Posterior cingulate gyrus (tissue), 11 donors: ENCODE measurements around the gene ZNF132.
A peak's percentile ranks its signal among the peaks of the same experiment; 100 is the strongest.
"Not testable (repeated sequence)": the region's sequence is repeated elsewhere in the genome, so short reads cannot be mapped to it uniquely, and the experiment has no call there.

Experiments
- DNase-seq, 10 donors: peaks; one replicate each; pipeline versions ENCODE4 v3.0.0 to v3.0.0-alpha.2; 2020 to 2021; ENCODE audit warnings: mixed read lengths in 3 of 10
- intact Hi-C: fragments of 100-400 bp; cut with DNase I; formaldehyde crosslinking; loops from one replicate; pipeline ENCODE4 v1.15.1; 2023

ZNF132 gene

DNA sequence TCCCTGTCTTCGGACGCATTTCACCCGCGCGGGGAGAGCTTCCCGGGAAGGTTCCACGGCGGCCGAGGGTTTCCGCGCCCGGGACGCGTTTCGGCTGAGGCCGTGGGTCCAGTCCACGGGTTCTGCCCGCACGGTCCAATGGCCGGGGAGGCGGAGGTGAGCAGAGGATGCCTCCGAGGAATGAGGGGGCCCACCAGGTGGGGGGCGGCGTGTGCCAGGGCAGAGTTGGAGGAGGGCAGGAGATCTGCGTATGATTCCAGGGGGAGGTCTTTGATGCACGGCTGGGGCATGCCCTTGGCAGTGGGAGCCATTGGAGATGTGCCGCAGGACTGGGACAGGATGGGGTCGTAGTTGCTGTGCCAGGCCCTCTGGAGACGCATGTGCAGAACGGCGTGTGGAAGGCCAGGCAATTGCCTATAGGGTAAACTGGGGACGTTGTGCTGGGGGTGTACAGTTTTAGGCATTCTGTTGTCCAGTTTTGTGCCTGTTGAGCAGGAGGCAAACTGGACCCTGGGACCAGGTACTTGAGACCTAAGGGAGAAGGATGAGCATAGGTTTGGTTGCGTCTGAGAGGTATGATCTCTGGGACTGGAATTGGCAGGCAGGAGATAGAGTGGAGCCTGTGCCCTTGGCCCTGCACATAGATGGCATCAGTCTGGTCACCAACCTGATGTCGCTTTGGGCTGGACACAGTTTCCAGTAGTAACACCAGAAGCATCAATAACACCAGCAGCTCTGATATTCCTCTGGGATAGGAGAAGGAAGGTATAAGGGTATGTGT lies 30.8 kb downstream of the ZNF132 start:
- intact Hi-C loops: loop anchor here (2.0 to 5.0 kb wide), 2 partner anchors 33 to 58 kb away; partner anchors contain the start of genes ZNF132 and ZNF324
- peak in 4 of 10 donors; percentile 33 to 89 (median 58) for DNase-seq

DNA sequence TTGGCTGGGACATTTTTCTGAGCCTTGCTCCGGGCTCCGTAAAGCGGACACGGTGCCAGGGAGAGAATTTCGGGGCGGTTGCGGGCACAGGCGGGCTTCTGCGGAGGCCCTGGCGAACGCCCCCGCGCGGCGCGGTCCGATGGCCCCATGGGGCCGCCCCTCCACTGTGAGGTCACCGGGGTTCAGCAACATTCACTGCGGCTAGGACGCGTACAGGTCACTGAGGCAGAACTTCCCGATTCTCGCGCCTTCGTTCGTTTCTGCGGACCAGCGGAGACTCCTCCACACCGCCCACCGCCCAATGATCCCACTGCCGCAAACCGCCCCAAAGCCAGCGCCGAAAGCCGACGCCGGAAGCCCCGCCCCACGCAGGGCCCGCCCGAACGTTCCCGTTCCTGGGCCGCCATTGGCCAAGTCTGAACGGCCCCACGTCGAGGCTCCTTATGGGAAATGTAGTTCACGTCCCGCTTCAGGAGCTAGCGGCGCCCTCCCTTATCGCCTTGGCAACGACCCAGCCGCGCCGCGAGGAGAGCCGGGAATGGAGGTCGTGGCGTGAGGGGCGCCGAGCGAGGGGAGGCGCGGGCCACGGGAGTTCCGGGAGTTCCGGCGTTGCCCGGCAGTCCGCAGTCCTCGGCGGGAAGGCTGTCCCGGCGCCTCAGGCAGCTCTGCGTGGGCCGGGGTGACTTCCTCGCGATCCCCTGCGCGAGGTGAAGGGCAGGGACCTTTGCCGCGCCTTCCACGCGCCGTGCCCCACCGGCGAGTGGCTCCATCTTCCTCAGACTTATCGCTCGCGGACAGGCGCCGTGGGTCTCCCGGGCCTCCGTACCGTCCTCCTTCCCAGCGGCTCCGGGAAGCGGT lies 31.6 kb downstream of the ZNF132 start, which contains the start of gene ZNF584:
ZNF584 (plus strand) TSS at position 498 of the 858 bp plus-strand sequence. CDS start 499 bp downstream, outside the sequence.
- intact Hi-C loops: loop anchor here (2.0 to 5.0 kb wide), 2 partner anchors 34 to 58 kb away; partner anchors contain the start of genes ZNF132 and ZNF324
- DNase-seq: peak; percentile 94 to 100 (median 97)

DNA sequence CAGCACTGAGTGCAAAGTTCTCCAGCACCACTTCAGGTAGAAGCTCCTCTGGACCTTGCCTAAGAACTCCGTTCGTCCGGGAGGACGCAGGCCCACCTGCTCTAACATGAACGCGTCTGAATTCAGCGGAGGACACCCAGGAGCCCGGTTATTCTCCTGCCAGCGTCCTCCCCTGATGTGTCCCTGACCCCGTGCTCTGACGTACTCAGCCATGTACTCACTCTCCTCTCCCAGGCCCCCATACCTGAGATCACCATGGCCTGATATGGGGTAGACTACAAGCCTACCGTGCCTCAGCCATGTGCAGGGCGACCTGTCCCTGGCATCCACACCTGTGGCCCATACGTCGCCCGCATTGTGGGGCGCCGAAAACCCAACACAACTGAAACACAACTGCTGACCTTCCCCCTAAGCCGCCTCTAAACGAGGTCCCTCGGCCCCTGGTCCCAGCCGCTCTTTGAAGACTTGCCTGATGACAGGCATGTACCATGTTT lies 32.2 kb downstream of the ZNF132 start:
- DNase-seq: peak in 1 of 10 donors; percentile 7
- intact Hi-C loops: loop anchor here (2.0 to 5.0 kb wide), 2 partner anchors 35 to 59 kb away; partner anchors contain the start of genes ZNF132 and ZNF324

DNA sequence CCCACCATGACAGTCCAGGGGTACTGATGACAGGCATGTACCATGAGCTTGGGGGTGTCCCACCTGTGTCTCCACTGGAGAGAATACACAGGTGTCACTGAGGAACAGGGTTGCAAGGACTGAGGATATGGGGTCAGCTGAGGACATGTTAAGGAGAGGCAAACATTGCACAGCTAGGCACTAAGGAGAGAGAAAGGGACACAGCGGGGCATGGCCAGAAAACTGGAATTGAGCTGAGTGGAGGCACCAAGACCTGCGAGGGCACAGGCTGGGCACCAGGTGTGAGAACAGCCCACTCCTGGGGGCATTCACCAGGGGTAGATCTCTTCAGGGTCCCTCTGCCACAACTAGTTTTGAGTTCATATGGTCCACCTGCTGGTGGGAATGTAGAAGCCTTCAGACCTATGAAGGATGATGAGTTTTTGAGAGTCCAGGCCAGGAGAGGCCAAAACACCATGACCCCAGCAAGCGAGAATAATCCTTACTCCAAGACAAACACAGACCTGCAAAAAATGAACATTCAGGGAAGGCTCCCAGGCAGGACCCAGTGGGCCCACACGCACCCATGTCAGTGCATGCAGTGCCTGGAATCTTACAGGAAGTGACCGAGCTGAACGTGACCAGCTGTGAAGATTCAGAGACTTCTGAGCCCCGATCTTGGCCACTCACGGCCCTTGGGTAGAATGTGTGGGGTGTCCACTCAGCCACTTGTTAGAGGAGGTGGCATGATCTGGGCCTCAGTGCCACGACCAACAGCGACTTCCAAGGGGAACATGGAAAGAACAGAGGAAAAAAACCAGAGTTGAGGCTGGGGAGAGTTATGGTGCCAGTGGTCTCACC lies 32.9 kb downstream of the ZNF132 start:
- intact Hi-C loops: loop anchor here (5.0 kb wide), 1 partner anchor 35 kb away; the partner anchor contains the start of gene ZNF132
- peak in 1 of 10 donors; percentile 41 for DNase-seq

DNA sequence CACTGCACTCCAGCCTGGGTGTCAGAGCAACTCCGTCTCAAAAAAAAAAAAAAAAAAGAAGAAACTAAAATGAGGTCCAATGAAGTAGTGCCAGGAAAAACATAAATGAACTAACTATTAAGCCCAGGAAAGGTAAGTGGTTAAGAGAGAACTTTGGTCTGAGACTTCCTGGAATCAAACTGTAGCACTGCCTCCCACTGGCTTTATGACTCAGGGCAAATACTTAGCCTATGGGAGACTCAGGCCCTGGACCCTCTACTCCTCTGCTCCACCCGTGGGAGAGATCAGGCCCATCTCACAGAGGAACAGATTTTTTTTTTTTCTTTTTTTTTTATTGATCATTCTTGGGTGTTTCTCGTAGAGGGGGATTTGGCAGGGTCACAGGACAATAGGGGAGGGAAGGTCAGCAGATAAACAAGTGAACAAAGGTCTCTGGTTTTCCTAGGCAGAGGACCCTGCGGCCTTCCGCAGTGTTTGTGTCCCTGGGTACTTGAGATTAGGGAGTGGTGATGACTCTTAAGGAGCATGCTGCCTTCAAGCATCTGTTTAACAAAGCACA lies 36.0 kb downstream of the ZNF132 start:
- DNase-seq, intact Hi-C loops: not testable (repeated sequence)

DNA sequence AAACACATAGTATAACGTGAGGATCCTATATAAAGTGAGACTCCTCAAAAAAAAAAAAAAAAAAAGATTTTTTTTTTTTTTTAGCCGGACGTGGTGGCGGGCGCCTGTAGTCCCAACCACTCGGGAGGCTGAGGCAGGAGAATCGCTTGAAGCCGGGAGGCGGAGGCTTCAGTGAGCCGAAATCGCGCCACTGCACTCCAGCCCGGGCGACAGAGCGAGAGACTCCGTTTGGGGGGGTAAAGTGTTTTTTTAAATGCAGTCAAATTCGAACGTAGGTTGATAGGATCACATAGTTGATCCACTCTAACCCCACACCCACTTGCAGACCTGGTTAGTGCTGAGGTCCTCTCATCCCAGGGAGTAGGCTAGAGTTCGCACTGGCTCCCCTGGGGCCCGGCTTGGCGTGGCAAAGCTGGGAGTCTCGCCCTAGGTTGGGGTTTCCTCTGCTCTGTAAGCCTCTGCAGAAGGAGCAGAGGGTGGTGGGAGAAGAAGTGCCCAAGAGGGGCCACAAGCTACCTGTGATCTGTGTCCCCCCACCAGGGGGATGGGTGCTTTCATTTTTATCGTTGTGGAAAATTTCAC lies 38.0 kb downstream of the ZNF132 start:
- intact Hi-C loops: no loop called here
- peak in 2 of 10 donors; percentile 44 to 81 for DNase-seq

DNA sequence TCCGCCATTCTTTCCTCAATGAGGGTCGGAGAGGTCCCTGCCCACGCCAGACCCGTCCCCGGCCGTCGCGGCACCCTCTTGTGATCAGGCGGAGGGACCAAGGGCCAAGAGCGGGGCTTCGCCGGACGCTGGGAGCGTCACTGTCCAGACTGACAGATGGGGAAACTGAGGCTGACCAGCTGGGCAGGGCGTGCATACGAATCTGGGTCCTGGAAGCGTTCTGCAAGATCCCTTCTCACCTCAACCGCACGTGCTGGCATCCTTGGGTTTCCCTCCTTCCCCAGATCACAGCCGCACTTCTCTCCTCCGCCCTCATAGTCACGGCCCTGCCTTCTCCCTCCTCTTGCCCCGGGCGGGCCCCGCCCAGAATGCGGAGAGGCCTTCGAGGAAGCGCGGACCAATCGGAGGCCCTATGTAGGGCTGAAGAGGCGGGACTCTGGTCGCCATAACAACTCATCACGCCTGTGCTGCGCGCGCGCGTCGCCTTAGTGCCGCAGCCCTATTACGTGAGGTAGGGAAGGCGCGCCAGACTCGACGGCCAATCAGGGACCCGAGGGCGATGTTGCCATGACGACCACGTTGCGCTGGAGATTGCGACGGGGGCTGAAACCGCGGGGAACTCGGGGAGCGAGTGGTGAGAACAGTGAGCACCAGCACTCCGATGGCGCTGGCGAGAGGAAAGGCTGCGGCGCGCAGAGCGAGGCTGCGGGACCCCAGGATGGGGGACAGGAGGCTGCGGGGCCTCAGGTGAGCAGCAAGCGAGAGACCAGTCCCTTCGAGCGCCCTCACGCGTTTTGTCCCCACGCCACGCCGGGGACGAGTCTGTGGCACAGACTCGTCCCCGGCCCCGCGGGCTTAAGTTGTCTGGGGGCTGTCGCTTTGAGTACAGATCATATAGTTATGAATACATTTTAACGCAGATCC lies 38.8 kb downstream of the ZNF132 start:
- intact Hi-C loops: no loop called here
- peak; percentile 99 to 100 (median 100) for DNase-seq

DNA sequence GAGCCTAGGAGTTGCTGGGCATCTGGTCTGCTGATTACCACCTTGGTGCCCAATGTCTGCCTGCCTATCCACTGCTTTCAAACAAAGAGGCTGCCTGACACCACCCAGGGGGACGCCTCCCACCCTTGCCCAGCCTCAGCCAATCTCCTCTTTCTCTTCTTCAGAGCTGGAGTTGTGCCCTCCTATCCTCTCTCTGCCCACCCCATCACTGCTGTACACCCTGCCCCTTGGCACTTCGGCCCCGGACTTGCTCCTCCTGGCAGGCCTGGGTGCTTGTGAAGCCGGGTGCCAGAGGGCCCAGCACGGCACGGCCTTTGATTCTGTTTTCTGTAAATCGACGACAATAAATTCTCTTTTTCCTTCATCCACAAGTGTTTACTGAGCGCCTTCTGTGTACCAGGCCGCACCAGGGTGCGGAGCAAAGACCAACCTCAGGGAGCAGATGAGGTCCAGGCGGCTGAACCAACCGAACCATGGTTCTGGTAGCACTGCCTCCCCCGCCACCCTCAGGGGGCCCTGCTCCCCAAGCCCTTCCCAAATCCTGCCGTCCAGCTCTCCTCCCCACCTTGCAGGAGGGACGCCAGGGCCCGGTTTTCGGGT lies 39.5 kb downstream of the ZNF132 start:
- intact Hi-C loops: no loop called here
- DNase-seq: peak; percentile 25 to 94 (median 54)

DNA sequence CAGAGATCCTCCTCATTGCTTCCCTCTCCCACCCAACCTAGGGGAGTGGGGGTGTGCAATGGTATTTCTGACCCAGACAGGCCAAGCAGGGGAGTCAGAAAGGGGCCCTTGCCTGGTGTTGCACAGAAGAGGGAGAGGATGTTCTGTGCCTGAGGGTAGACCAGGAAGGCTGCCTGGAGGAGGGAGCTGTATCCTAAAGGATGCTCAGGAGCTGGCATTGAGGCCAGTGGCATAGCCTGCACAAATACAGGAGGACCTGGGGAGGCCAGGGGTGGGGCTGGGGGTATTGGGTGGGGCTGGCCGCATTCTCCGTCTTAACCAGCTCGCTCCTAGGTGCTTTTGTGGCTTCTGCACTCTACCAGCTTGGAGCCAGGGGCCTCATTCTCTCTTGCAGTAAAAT lies 40.0 kb downstream of the ZNF132 start:
- intact Hi-C loops: no loop called here

DNA sequence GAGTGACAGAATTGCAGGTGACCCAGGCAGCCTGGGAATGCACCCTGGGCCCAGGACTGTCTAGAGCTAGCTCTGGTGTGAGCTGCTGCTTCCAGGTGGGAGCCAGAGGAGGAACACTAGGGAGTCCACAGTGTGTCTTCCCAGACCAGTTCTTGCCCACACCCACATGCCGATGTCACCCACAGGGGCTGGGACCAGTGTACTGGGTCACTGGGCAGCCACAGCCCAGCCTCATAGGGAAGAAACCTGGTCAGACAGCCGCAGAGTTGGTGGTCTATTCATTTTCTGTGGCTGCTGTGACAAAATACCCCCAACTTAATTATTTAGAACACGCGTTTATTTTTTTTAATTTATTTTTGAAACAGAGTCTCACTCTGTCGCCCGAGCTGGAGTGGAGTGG lies 41.4 kb downstream of the ZNF132 start:
- intact Hi-C loops: no loop called here

More for the DNA sequence above, 40.0 kb downstream of the ZNF132 start:
- DNase-seq: peak in 1 of 10 donors; percentile 63

DNA sequence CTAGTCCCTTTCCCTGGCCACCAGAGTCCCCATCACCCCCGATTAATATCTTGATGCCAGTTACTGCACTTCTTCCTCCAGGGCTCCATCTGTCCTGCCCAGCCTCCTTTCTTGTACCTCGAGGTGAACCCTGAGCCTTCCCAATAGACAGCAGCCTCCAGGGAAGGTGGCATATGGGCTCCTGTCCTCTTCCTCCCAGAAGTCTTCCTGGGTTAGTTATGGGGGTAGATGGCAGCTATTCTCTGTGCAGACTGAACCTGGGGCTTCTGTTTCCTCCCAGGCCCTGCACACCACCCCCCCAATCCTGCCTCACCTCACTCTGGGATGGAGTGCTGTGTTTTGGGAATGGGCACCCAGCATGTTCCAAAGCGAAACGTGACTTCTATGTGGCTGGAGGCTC lies 41.9 kb downstream of the ZNF132 start:
- intact Hi-C loops: no loop called here
- DNase-seq: peak in 1 of 10 donors; percentile 15

More for the DNA sequence above, 41.4 kb downstream of the ZNF132 start:
- peak in 1 of 10 donors; percentile 39 for DNase-seq

DNA sequence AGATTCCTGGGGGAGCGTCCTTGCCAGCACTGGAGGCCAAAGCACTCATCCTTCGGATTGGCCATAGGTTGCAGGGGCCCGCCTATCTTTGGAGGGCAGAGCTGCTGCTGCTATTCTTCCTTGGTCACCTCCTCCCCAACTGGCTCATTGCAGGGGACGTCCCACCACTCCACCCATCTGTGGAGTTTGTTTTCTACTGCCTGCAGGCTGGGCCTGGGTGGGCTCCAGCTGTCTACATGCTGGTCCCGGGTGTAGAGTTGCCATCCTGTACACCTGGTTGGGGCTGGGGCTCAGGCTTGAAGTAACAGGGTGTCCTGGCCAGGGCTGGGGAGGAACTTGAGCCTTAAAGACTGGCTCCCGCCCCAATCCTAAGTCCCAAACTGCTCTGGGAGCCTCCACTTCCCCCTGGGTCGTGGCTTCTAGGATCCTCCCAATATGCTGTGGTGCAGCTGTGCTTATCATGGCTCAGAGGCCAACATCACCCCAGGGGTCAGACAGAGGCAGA lies 42.4 kb downstream of the ZNF132 start:
- intact Hi-C loops: no loop called here
- DNase-seq: no peak

DNA sequence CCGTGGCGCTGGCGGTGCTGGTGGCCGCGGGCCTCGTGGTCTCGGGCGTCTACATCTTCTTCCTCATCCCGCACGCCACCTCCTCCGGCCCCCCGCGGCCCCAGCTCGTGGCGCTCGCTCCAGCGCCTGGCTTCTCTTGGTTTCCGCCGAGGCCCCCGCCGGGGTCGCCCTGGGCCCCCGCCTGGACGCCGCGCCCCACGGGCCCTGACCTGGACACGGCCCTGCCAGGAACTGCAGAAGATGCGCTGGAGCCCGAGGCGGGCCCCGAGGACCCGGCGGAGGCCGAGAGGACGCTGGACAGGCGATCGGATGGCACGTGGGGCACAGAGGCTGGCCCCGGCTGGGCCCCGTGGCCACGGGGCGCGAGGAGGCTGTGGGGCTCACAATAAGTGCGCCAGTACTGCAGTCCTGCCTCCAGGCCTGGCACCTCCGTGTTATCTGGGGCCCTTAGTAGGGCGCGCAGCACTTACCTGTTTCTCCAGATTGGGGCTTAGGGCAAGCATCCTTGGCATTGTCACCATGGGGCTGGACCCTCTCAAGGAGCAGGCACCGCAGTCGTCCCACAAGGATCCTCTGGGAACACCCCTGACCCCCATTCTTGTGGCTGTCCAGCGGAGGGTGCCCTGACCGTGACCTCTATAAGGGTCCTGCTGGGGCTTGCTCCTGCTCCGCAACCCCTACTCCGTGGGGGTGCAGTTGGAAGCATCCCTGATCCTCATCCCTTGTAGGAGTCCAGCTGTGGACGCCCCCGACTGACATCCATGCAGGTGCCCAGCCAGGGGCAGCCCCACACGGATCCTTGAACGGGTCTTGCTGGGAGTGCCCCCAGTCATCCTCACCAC lies 43.0 kb downstream of the ZNF132 start:
- peak in 2 of 10 donors; percentile 67 to 82 for DNase-seq
- intact Hi-C loops: no loop called here

DNA sequence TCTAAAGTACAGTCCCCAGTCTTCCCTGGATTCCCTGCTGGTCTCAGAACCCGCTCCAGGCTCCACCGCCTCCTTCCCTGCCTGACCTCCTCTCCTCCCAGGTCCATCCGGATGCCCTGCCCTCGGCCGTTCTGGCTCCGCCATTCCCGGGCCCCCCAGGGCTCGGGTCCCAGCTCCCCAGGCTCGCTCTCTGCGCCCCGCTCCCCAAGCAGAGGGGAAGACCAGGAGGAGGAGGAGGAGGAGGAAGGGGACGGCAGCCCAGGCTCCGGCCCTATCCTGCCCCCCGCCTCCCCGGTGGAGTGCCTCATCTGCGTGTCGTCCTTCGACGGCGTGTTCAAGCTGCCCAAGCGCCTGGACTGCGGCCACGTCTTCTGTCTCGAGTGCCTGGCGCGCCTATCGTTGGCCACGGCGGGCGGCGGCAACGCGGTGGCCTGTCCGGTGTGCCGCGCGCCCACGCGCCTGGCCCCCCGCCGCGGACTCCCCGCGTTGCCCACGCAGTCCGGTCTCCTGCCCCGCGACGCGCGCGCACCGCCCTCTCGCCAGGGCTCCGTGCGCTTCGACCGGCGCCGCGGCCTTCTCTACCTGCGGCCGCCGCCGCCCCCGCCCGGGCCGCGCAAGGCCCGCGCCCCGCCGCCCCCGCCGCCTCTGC lies 43.9 kb downstream of the ZNF132 start:
- intact Hi-C loops: no loop called here
- DNase-seq: peak in 3 of 10 donors; percentile 55 to 66 (median 64)

DNA sequence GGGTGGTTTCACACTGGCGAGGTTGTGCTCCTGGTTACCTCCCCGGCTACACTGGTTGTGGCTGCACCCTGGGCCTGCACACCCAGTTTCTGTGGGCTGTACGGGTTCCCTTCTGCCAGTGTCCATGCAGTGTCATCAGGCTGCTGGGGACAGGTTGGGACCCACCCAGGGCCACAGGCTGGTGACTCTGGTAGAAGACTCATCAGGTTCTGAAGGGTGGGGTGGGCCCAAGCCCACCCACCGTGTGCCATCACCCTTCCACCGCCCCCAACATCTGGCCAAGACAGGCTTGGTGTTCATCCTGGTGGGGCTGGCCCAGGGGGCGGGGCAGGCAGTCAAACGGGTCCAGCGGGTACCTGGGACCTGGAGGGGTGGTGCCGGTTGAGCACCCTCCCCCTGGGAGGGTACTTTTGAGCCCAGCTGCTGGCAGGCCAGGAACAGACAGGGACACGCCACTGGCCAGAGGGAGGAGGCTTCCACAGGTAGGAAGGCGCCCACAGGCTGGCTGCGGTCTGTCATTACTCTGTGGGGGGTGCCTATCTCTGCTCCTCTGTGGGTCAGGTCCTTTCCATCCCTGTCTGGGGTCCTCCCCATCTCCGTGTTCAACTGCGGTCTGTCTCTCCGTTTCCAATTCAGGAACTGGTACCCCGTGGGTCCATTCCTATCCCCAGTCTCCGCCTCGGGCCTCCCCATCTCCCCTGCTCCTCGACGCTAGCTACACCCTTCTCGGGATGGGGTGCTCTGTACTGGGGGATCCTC lies 44.6 kb downstream of the ZNF132 start, which contains the start of gene RNF225:
RNF225 (plus strand) TSS at position 437 of the 759 bp plus-strand sequence. CDS start 434 bp downstream, outside the sequence.
- peak in 3 of 10 donors; percentile 69 to 70 (median 70) for DNase-seq

More for the DNA sequence above, 44.6 kb downstream of the ZNF132 start, which contains the start of gene RNF225:
- intact Hi-C loops: no loop called here
